ENCODE data around the gene RHD. TPM values are rescaled to one million over a fixed set of nuclear protein-coding genes. Genes with fewer than 3 reads are reported as not detected.

RHD gene
- total RNA-seq, 2 experiments from 2014 or later, result not detected

Other genes with a start within 250 kb of the RHD start
- gene SYF2, start 40.0 kb upstream of the RHD start, total RNA-seq, result 10 to 100 TPM; 39.7 to 46.8 TPM
- 100 to 1,000 TPM; 101 to 110 TPM for gene RSRP1, start 25.1 kb upstream of the RHD start, total RNA-seq
- gene TMEM50A, start 65.8 kb downstream of the RHD start, total RNA-seq, result 10 to 100 TPM; 96.2 to 98.3 TPM
- gene RHCE, start 148.3 kb downstream of the RHD start, total RNA-seq, result under 1 TPM; 0.33 to 0.54 TPM
- gene MACO1, start 158.4 kb downstream of the RHD start, total RNA-seq, result 1 to 10 TPM; 8.4 to 8.6 TPM

Data from activated naive CD4-positive, alpha-beta T cell treated with anti-CD3 and anti-CD28 coated beads for 36 hours (primary cell).